Stimulated activated CD8-positive, alpha-beta memory T cell treated with anti-CD3 and anti-CD28 coated beads, Interleukin-7, amount 100 ng/mL, for 48 hours (primary cell): ENCODE results near the gene RXYLT1.
"Not testable (repeated sequence)": the region's sequence is repeated elsewhere in the genome, so short reads cannot be mapped to it uniquely, and the experiment has no call there.

ENCODE experiments used
- DNase-seq, 2 donors: peaks; one replicate each; pipeline ENCODE4 v3.0.0-alpha.2; 2020; ENCODE audit warnings: low read depth in 1 of 2; ENCODE audit errors: extremely low read depth in 1 of 2

Gene RXYLT1

GRCh38 chr12:63779498-63780481 lies at the start of gene RXYLT1:
Gene RXYLT1 (plus strand): TSS chr12:63779909. CDS start chr12:63779961, 52 bp downstream.
- peak; percentile 59 to 64 for DNase-seq

GRCh38 chr12:63732779-63733178 lies 46.9 kb upstream of the RXYLT1 start:
- DNase-seq = not testable (repeated sequence)

- DNase-seq = not testable (repeated sequence)
These were observed 46.1 kb upstream of the RXYLT1 start for GRCh38 chr12:63733585-63733984.

GRCh38 chr12:63740551-63740950 lies 39.2 kb upstream of the RXYLT1 start:
- DNase-seq = not testable (repeated sequence)

- not testable (repeated sequence) for DNase-seq
These were observed 38.3 kb upstream of the RXYLT1 start for GRCh38 chr12:63741431-63741830.

- not testable (repeated sequence) for DNase-seq
These were observed 35.6 kb upstream of the RXYLT1 start for GRCh38 chr12:63744110-63744509.

GRCh38 chr12:63746470-63746869 lies 33.2 kb upstream of the RXYLT1 start:
- DNase-seq = not testable (repeated sequence)

- not testable (repeated sequence) for DNase-seq
These were observed 32.6 kb upstream of the RXYLT1 start for GRCh38 chr12:63747136-63747535.

- no peak for DNase-seq
These were observed 32.2 kb upstream of the RXYLT1 start for GRCh38 chr12:63747553-63747952.

- no peak for DNase-seq
These were observed 27.4 kb upstream of the RXYLT1 start for GRCh38 chr12:63752283-63752682.

- no peak for DNase-seq
These were observed 26.9 kb upstream of the RXYLT1 start for GRCh38 chr12:63752841-63753240.

- no peak for DNase-seq
These were observed 26.0 kb upstream of the RXYLT1 start for GRCh38 chr12:63753743-63754142.

- DNase-seq = no peak
These were observed 15.2 kb upstream of the RXYLT1 start for GRCh38 chr12:63764481-63764880.

GRCh38 chr12:63766498-63766897 lies 13.2 kb upstream of the RXYLT1 start:
- no peak for DNase-seq

GRCh38 chr12:63770375-63770774 lies 9.3 kb upstream of the RXYLT1 start:
- no peak for DNase-seq

- DNase-seq = no peak
These were observed 2.4 kb upstream of the RXYLT1 start for GRCh38 chr12:63777340-63777739.

- no peak for DNase-seq
These were observed 2.8 kb downstream of the RXYLT1 start for GRCh38 chr12:63782466-63782865.

GRCh38 chr12:63787306-63787705 lies 7.6 kb downstream of the RXYLT1 start:
- DNase-seq = no peak

GRCh38 chr12:63790608-63790945 lies 10.9 kb downstream of the RXYLT1 start:
- DNase-seq = no peak

GRCh38 chr12:63792338-63792737 lies 12.6 kb downstream of the RXYLT1 start:
- DNase-seq = no peak

GRCh38 chr12:63795032-63795687 lies 15.5 kb downstream of the RXYLT1 start:
- no peak for DNase-seq

- no peak for DNase-seq
These were observed 16.2 kb downstream of the RXYLT1 start for GRCh38 chr12:63795944-63796343.
